Measurements from ENCODE around the gene BCAP29. TPM values are rescaled to one million over a fixed set of nuclear protein-coding genes. Genes with fewer than 3 reads are reported as not detected.

The BCAP29 gene
- polyA plus RNA-seq, 1 of the 3 experiments (the other 2 are of a cell fraction), result 29.2 TPM

Small RNA genes within 50 kb of the gene (small RNA-seq; reads per million reads assigned to genes)
- gene BANF1P5 (0 reads per million in 7 experiments), gene RF01233 (0 reads per million in 7 experiments)

Other genes starting within 250 kb of the BCAP29 start
- gene GPR22, start 110.2 kb upstream of the BCAP29 start, polyA plus RNA-seq (2012; rRNA removed), result 0.03 and 0.23 TPM in 2 replicates
- 21.2 and 28.6 TPM in 2 replicates for gene COG5, start 16.3 kb upstream of the BCAP29 start, polyA plus RNA-seq (2012; rRNA removed)
- 9.7 and 11.5 TPM in 2 replicates for gene DUS4L, start 16.3 kb upstream of the BCAP29 start, polyA plus RNA-seq (2012; rRNA removed)
- 0.61 and 0.78 TPM in 2 replicates for gene SLC26A4, start 80.6 kb downstream of the BCAP29 start, polyA plus RNA-seq (2012; rRNA removed)
- 26.0 and 28.8 TPM in 2 replicates for gene CBLL1, start 163.9 kb downstream of the BCAP29 start, polyA plus RNA-seq (2012; rRNA removed)
- not detected in 2 replicates for gene SLC26A3, start 223.0 kb downstream of the BCAP29 start, polyA plus RNA-seq (2012; rRNA removed)